ENCODE measurements around the gene RPP25L. TPM values are rescaled to one million over a fixed set of nuclear protein-coding genes. Genes with fewer than 3 reads are reported as not detected.

RPP25L gene
- polyA plus RNA-seq, 4 donors: 13.1 to 30.3 (median 26.7) TPM

GRCh38 chr9:34572092-34572491 lies 39.8 kb downstream of the RPP25L start:
- DNase-seq (ENCODE audit: low read depth in 4 of 4, low spot score in 3 of 4): no peak

GRCh38 chr9:34571481-34571810 lies 40.5 kb downstream of the RPP25L start:
- DNase-seq (ENCODE audit: low read depth in 4 of 4, low spot score in 3 of 4): no peak

- DNase-seq (ENCODE audit: low read depth in 4 of 4, low spot score in 3 of 4): no peak
Observed at GRCh38 chr9:34570809-34571480, 41.0 kb downstream of the RPP25L start.

GRCh38 chr9:34570376-34570775 lies 41.5 kb downstream of the RPP25L start:
- no peak for DNase-seq (ENCODE audit: low read depth in 4 of 4, low spot score in 3 of 4)

DNA sequence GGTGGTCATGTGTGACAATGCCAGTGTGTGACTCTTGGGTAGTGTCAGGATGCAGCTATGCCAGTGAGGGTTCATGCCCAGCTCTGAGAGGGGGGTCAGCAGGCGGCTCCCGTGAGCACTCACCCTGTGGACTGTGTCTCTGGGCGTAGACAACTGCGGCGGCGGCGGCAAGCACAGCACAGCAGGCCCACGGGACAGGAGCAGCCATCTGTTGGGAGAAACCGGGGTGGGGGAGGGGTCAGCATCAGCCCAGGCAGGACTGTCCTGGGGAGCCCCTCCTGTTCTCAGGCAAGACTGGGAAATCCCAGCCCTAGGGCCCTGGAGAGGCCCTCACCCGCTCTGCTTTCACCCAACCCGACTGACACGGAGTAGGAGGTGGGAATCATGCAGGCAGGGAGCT lies 43.1 kb downstream of the RPP25L start:
- no peak for DNase-seq (ENCODE audit: low read depth in 4 of 4, low spot score in 3 of 4)

GRCh38 chr9:34568133-34568532 lies 43.8 kb downstream of the RPP25L start:
- no peak for DNase-seq (ENCODE audit: low read depth in 4 of 4, low spot score in 3 of 4)

DNA sequence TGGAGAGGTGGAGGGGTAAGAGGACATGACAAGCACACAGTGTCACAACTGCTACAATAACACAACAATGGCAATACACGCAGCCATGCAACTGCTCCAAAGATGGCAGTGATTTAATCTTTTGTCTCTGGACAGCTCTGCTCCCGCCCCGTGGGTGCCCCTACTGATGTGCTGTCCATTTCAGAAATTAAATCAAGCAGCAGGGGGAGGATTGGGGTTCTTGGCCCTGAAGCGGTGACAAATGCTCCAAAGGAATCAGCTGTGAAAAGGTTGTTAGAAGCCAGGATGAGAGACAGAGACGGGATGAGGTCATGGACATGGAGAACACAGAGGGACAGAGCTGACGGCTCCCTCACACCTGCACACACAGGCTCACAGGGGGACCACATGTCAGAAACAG lies 44.9 kb downstream of the RPP25L start:
- DNase-seq (ENCODE audit: low read depth in 4 of 4, low spot score in 3 of 4): no peak

DNA sequence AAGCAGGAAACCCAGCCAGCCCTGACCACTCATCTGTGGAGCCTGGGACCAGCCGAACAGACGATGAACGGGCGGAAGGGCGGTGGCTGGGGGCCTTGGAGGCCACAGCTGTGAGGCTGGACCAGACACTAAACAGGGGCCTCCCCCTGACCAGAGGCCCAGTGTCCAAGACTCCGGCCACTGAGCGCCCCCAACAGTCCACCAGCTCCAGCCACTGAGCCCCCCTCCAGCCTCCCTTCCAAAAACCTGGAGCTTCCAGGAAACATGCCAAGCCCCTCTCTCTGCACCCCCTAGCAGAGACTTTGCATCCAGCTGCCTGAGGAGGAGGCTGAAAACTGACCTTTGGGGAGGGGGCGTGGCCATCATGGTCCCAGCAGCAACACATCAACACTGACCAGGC lies 45.6 kb downstream of the RPP25L start:
- DNase-seq (ENCODE audit: low read depth in 4 of 4, low spot score in 3 of 4): no peak

GRCh38 chr9:34565856-34566255 lies 46.0 kb downstream of the RPP25L start:
- DNase-seq (ENCODE audit: low read depth in 4 of 4, low spot score in 3 of 4): no peak

- no peak for DNase-seq (ENCODE audit: low read depth in 4 of 4, low spot score in 3 of 4)
Observed at GRCh38 chr9:34564617-34565016, 47.3 kb downstream of the RPP25L start.

- DNase-seq (ENCODE audit: low read depth in 4 of 4, low spot score in 3 of 4): no peak
Observed at GRCh38 chr9:34563262-34563661, 48.6 kb downstream of the RPP25L start.

- no peak for DNase-seq (ENCODE audit: low read depth in 4 of 4, low spot score in 3 of 4)
Observed at GRCh38 chr9:34562135-34562745, 49.7 kb downstream of the RPP25L start.

- no peak for DNase-seq (ENCODE audit: low read depth in 4 of 4, low spot score in 3 of 4)
Observed at GRCh38 chr9:34560599-34561214, 51.2 kb downstream of the RPP25L start.

Other genes with a start within 250 kb of the RPP25L start
- 1 to 10 TPM; 2.9 to 9.5 (median 7.5) TPM for gene MYORG, start 235.2 kb downstream of the RPP25L start, polyA plus RNA-seq (ENCODE audit: insufficient read length in 4 of 4)
- 10 to 100 TPM; 11.9 to 13.9 (median 12.5) TPM for gene FAM219A, start 153.5 kb downstream of the RPP25L start, polyA plus RNA-seq (ENCODE audit: insufficient read length in 4 of 4)
- 1 to 10 TPM in 3 of 4 donors, under 1 TPM in 1; 0.15 to 3.2 (median 2.0) TPM for gene DNAI1, start 153.3 kb downstream of the RPP25L start, polyA plus RNA-seq (ENCODE audit: insufficient read length in 4 of 4)
- 1 to 10 TPM in 3 of 4 donors, under 1 TPM in 1; 0.82 to 3.6 (median 1.7) TPM for gene ENHO, start 89.1 kb downstream of the RPP25L start, polyA plus RNA-seq (ENCODE audit: insufficient read length in 4 of 4)
- gene CNTFR, start 22.4 kb downstream of the RPP25L start, polyA plus RNA-seq (ENCODE audit: insufficient read length in 4 of 4): 10 to 100 TPM; 31.8 to 90.7 (median 49.3) TPM
- 100 to 1,000 TPM in 1 of 4 donors, 10 to 100 TPM in 3; 86.6 to 102 (median 94.2) TPM for gene DCTN3, start 8.4 kb upstream of the RPP25L start, polyA plus RNA-seq (ENCODE audit: insufficient read length in 4 of 4)
- under 1 TPM in 3 of 4 donors, not detected in 1; 0.11 to 0.22 (median 0.17) TPM for gene ARID3C, start 17.0 kb upstream of the RPP25L start, polyA plus RNA-seq (ENCODE audit: insufficient read length in 4 of 4)
- 10 to 100 TPM; 46.1 to 58.9 (median 49.3) TPM for gene SIGMAR1, start 25.7 kb upstream of the RPP25L start, polyA plus RNA-seq (ENCODE audit: insufficient read length in 4 of 4)
- gene GALT, start 34.6 kb upstream of the RPP25L start, polyA plus RNA-seq (ENCODE audit: insufficient read length in 4 of 4): 10 to 100 TPM; 58.9 to 81.5 (median 66.0) TPM
- gene IL11RA, start 40.1 kb upstream of the RPP25L start, polyA plus RNA-seq (ENCODE audit: insufficient read length in 4 of 4): 100 to 1,000 TPM in 1 of 4 donors, 10 to 100 TPM in 3; 50.0 to 138 (median 66.6) TPM
- gene CCL27, start 50.6 kb upstream of the RPP25L start, polyA plus RNA-seq (ENCODE audit: insufficient read length in 4 of 4): 1 to 10 TPM in 1 of 4 donors, under 1 TPM in 3; 0.59 to 1.1 (median 0.76) TPM
- under 1 TPM in 2 of 4 donors, not detected in 2; 0.38 to 0.57 TPM for gene CCL19, start 79.2 kb upstream of the RPP25L start, polyA plus RNA-seq (ENCODE audit: insufficient read length in 4 of 4)
- 10 to 100 TPM in 3 of 4 donors, 1 to 10 TPM in 1; 8.0 to 28.2 (median 16.8) TPM for gene CCL21, start 98.0 kb upstream of the RPP25L start, polyA plus RNA-seq (ENCODE audit: insufficient read length in 4 of 4)